ENCODE measurements around the gene C5orf52.
"Not testable (repeated sequence)": the region's sequence is repeated elsewhere in the genome, so short reads cannot be mapped to it uniquely, and the experiment has no call there.

The C5orf52 gene

GRCh38 chr5:157670662-157671591, at the start of gene C5orf52:
Gene C5orf52 (plus strand): TSS chr5:157671533. CDS start chr5:157671615, 82 bp downstream.
- DNase-seq, result no peak

- DNase-seq, result no peak
Observed at GRCh38 chr5:157624144-157624543, 47.2 kb upstream of the C5orf52 start.

GRCh38 chr5:157626831-157627230, 44.5 kb upstream of the C5orf52 start:
- no peak for DNase-seq

GRCh38 chr5:157630341-157630740, 41.0 kb upstream of the C5orf52 start:
- no peak for DNase-seq

GRCh38 chr5:157640406-157641066, 30.8 kb upstream of the C5orf52 start:
- no peak for DNase-seq

GRCh38 chr5:157648275-157648990, 22.9 kb upstream of the C5orf52 start:
- DNase-seq, result no peak

GRCh38 chr5:157649101-157649500, 22.2 kb upstream of the C5orf52 start:
- DNase-seq, result no peak

GRCh38 chr5:157650991-157651611, 20.2 kb upstream of the C5orf52 start:
- no peak for DNase-seq

GRCh38 chr5:157651623-157652376, 19.5 kb upstream of the C5orf52 start:
- DNase-seq, result no peak

- no peak for DNase-seq
Observed at GRCh38 chr5:157652377-157652692, 19.0 kb upstream of the C5orf52 start, which contains the start of gene SOX30. Gene SOX30 (minus strand): TSS chr5:157652438. CDS start chr5:157652078, 360 bp downstream.

GRCh38 chr5:157657516-157657915, 13.8 kb upstream of the C5orf52 start:
- no peak for DNase-seq

GRCh38 chr5:157658893-157659292, 12.4 kb upstream of the C5orf52 start:
- DNase-seq, result no peak

- no peak for DNase-seq
Observed at GRCh38 chr5:157659868-157660660, 11.3 kb upstream of the C5orf52 start.

GRCh38 chr5:157665467-157666070, 5.8 kb upstream of the C5orf52 start:
- DNase-seq, result no peak

- no peak for DNase-seq
Observed at GRCh38 chr5:157668356-157668755, 3.0 kb upstream of the C5orf52 start.

- DNase-seq, result no peak
Observed at GRCh38 chr5:157669701-157670097, 1.6 kb upstream of the C5orf52 start.

GRCh38 chr5:157671592-157672330, 428 bp downstream of the C5orf52 start:
- DNase-seq, result no peak

GRCh38 chr5:157672976-157673375, 1.6 kb downstream of the C5orf52 start:
- DNase-seq, result no peak

- DNase-seq, result not testable (repeated sequence)
Observed at GRCh38 chr5:157674351-157674750, 3.0 kb downstream of the C5orf52 start.

- DNase-seq, result no peak
Observed at GRCh38 chr5:157677931-157678330, 6.6 kb downstream of the C5orf52 start.
